ENCODE results near the gene LRP2BP.

GRCh38 chr4:185352741-185353140 is 43.0 kb downstream of the LRP2BP start:
- no peak for TF ChIP-seq CTCF (IDR thresholded peaks at IDR 0.05; ENCODE audit: low read depth, low read length, missing input control)
- TF ChIP-seq MAX (IDR thresholded peaks at IDR 0.05) = no peak

All from liver (tissue), 2 donors.